ENCODE data around the gene CCNL2. TPM values are rescaled to one million over a fixed set of nuclear protein-coding genes. Genes with fewer than 3 reads are reported as not detected.
A peak's percentile ranks its signal among the peaks of the same experiment; 100 is the strongest.
"Not testable (repeated sequence)": the region's sequence is repeated elsewhere in the genome, so short reads cannot be mapped to it uniquely, and the experiment has no call there.

CCNL2 gene
- total RNA-seq = 10 to 100 TPM; 40.2 to 71.8 (median 46.1) TPM
- 10 to 100 TPM; 50.1 to 59.3 (median 54.7) TPM for polyA plus RNA-seq
- long read RNA-seq, donor 1, partial matches to known transcripts = 3 of 23 reads
- long read RNA-seq, donor 1, other reads (novel, unspliced or antisense) = 13 of 23 reads
- long read RNA-seq, donor 2, transcript CCNL2-201 (11 exons, 2,305 nt) = minor isoform, 14 of 61 reads
- long read RNA-seq, donor 2, transcript CCNL2-202 (6 exons, 1,186 nt) = major isoform, 15 of 61 reads
- long read RNA-seq, donor 2, partial matches to known transcripts = 7 of 61 reads
- long read RNA-seq, donor 2, other reads (novel, unspliced or antisense) = 21 of 61 reads

DNA sequence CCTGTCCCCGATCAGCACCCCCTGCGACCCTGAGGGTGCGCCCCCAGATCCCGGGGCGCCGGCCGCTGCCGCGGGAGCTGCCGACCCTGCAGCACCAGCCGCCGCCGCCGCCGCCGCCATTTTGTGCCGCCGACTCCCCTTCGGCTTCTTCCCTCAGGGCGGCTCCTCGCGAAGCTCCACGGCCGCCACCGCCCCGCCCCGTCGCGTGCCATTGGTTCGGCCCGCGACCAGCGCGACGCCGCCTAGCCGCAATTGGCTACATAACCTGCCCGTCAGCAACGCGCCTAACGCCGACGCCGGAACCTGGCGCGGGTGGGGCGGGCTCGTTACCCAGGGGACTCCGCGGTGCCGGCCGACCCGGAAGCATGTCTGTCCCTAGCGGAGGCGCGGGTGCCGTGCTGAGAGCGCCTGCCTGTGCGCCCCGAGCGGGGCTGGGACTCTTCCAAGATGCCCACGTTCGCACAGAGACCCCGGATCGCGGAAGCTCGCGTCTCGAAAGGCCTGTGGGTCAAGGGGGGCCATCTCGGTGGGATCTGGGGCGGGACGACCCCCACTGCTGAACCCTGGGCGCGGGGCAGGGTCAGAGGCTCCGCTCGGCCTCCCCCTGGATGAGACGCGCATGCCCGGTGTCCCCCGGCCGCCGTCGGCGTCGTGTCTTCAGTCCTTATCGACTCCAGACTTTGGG lies at the start of gene CCNL2:
Gene CCNL2, minus strand, starts transcription at position 149 of the 685 bp plus-strand sequence. Its CDS starts 29 bp downstream, at position 120.
- WGBS, 3 donors = 0% methylated on average over 44 to 86 of the region's 86 CpGs

DNA sequence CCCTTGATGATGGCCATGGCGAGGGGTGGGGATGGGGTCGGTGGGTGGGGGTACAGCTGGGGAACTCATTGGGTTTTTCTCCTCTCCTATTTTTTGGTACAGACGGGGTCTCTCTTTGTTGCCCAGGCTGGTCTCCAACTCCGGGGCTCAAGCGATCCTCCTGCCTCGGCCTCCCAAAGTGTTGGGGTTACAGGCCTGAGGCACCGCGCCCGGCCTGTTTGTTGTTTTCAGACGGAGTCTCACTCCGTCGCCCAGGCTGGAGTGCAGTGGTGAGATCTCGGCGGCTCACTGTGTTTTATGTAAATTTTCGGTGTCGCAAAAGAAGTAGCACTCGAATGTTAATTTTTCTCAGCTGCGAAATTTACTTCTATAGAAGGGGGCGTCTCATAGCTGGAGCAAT lies 47.5 kb upstream of the CCNL2 start:
- H3K27me3 ChIP-seq (ENCODE audit: insufficient read depth in 3 of 3, low read length in 2 of 3); H3K4me3 ChIP-seq; H3K9me3 ChIP-seq; DNase-seq; H3K36me3 ChIP-seq (ENCODE audit: insufficient read depth in 1 of 2, low read depth in 1 of 2); ATAC-seq; H3K4me1 ChIP-seq; intact Hi-C loops (cut with DNase I); H3K27ac ChIP-seq: not testable (repeated sequence)
- 90 to 94% (median 91%) methylated on average over 17 to 19 of the region's 19 CpGs for WGBS, 3 donors

More for the DNA sequence above, at the start of gene CCNL2:
- ATAC-seq (peak; percentile 94 to 97 (median 95)), DNase-seq (peak; percentile 99 to 100)
- intact Hi-C loops (cut with DNase I) = loop anchor here in 1 of 2 donors (2.0 kb wide), 1 partner anchor 25 kb away; the partner anchor contains the start of gene AURKAIP1
- Histone ChIP-seq H3K4me1 (peaks cover 46% of the 10 kb centered on the region), H3K9me3 (no peaks in the 10 kb centered on the region), H3K27ac (peak within 1 kb of the TSS; percentile 95), H3K4me3 (peak within 1 kb of the TSS; percentile 97), H3K27me3 (ENCODE audit: insufficient read depth in 3 of 3, low read length in 2 of 3) (no peaks in the 10 kb centered on the region), H3K36me3 (ENCODE audit: insufficient read depth in 1 of 2, low read depth in 1 of 2) (peaks cover 5 to 76% of the 10 kb centered on the region in 2 donors)
- TF ChIP-seq, protein P1, sequence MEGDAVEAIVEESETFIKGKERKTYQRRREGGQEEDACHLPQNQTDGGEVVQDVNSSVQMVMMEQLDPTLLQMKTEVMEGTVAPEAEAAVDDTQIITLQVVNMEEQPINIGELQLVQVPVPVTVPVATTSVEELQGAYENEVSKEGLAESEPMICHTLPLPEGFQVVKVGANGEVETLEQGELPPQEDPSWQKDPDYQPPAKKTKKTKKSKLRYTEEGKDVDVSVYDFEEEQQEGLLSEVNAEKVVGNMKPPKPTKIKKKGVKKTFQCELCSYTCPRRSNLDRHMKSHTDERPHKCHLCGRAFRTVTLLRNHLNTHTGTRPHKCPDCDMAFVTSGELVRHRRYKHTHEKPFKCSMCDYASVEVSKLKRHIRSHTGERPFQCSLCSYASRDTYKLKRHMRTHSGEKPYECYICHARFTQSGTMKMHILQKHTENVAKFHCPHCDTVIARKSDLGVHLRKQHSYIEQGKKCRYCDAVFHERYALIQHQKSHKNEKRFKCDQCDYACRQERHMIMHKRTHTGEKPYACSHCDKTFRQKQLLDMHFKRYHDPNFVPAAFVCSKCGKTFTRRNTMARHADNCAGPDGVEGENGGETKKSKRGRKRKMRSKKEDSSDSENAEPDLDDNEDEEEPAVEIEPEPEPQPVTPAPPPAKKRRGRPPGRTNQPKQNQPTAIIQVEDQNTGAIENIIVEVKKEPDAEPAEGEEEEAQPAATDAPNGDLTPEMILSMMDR (IDR thresholded peaks at IDR 0.05) = peak; percentile 62

DNA sequence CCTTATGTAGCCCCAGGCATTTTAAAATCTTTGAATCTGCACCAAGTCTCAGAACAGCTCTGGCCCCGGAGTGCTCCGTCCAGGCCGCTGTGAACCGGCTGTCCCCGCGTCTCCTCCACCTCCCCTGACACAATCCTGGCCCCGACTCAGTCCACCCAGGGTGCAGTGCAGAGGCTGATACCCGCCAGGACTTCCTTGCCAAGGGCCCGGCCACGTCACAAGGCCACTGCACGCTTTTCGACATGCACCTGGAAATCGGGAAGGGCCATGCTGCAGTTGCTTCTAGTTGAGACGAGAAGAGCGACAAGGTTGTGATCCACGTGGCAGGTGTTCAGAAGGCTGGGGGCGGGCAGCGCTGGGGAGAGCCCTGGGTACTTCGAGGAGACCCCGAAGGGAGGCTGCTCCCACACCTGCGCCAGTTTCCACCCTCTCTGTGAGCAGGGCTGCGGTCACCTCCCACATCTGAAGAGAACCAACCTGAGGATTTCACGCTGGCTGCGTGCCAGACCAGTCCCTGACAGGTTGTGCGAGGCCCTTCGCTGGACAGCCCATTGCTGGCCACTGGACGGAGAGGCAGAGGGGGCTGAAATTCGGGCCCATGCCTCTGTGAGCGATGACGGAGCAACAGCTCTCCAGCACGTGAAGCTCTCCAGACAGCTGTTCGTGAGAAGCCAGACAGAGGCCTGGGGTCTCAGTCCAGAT lies 43.1 kb upstream of the CCNL2 start:
- Histone ChIP-seq H3K27ac (no peak overlapping the region), H3K27me3 (ENCODE audit: insufficient read depth in 3 of 3, low read length in 2 of 3) (peaks cover 0 to under 1% (median 0%) of the 10 kb centered on the region in 3 donors), H3K4me1 (peaks cover 9% of the 10 kb centered on the region), H3K36me3 (ENCODE audit: insufficient read depth in 1 of 2, low read depth in 1 of 2) (no peaks in the 10 kb centered on the region), H3K9me3 (no peaks in the 10 kb centered on the region), H3K4me3 (no peak overlapping the region)
- ATAC-seq (peak; percentile 13 to 34 (median 20)), DNase-seq (peak in 1 of 2 donors; percentile 22)
- intact Hi-C loops (cut with DNase I) = loop anchor here in 1 of 2 donors (5.0 kb wide), 1 partner anchor 35 kb away; the partner anchor contains the start of gene MRPL20
- TF ChIP-seq, protein P1 (IDR thresholded peaks at IDR 0.05) = no peak
- WGBS, 3 donors = 55 to 57% (median 56%) methylated on average over 32 of the region's 32 CpGs

DNA sequence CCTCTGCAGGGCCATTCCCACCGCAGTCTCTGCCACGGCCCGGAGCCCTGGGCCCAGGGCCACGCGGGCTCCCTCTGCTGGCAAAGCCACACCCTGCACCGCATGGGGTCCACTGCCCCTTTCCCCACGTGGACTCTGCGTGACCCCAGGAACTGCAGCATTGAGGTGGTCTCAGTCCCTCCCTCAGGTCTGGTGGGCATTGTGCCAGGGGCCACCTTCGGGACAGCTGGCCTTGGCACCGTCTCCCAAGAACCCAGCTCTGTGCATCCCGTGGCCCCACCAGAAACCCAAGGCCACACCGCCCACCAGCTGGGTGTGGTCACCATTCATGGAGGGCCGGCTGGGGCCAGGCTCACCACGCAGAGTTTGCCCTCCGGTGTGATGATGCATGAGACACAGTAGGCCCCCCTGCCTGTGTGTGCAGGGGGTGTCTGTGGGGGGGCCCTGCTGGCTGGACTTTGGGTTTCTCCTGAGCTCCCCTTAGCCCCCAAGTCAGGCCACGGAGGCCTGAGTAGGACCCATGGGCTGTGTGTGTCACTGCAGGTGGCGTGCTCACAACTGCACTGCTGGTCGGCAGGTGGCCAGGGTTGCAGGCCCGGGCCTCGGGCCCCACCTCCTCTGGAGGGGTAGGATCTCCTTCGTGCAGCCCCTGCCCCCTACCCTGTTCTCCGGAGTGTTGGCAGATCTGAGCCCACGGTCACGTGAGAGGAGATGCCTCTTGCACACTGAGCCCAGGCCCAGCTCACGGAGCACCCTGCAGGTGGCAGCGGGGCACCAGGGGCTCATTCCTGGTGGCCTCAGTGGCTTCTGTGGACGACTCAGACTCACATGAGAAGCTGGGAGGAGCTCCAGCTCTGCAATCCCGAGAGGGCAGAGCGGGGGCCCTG lies 42.1 kb upstream of the CCNL2 start:
- TF ChIP-seq, protein P1 (IDR thresholded peaks at IDR 0.05) = peak; percentile 87
- Histone ChIP-seq H3K4me1 (peaks cover 18% of the 10 kb centered on the region), H3K9me3 (no peaks in the 10 kb centered on the region), H3K4me3 (peak overlapping the region; percentile 18), H3K36me3 (ENCODE audit: insufficient read depth in 1 of 2, low read depth in 1 of 2) (no peaks in the 10 kb centered on the region), H3K27me3 (ENCODE audit: insufficient read depth in 3 of 3, low read length in 2 of 3) (peaks cover 0 to 8% (median 0%) of the 10 kb centered on the region in 3 donors), H3K27ac (no peak overlapping the region)
- 18 to 27% (median 22%) methylated on average over 28 to 29 of the region's 29 CpGs for WGBS, 3 donors
- ATAC-seq (peak; percentile 82 to 95 (median 88)), DNase-seq (peak; percentile 64 to 80)
- intact Hi-C loops (cut with DNase I) = loop anchor here in 1 of 2 donors (5.0 kb wide), 1 partner anchor 34 kb away; the partner anchor contains the start of gene MRPL20
